ENCODE measurements around the gene BEST4.

- TF ChIP-seq CTCF (IDR thresholded peaks at IDR 0.05; ENCODE audit: low read length): no peak
- no peak for TF ChIP-seq EZH2 (IDR thresholded peaks at IDR 0.05; ENCODE audit: borderline replicate concordance, low read length)
Measured at GRCh38 chr1:44775930-44776729, 11.8 kb downstream of the BEST4 start.

Data from OCI-LY1 (cell line).